GM12878 (cell line): ENCODE data around the gene KRTAP2-4. TPM values are rescaled to one million over a fixed set of nuclear protein-coding genes. Genes with fewer than 3 reads are reported as not detected.

Experiments used
- E2F8 ChIP-seq: fragments of 450-650 bp; IDR thresholded peaks from 2 replicates; pipeline ENCODE4 v1.6.1; 2018; ENCODE audit warnings: mild to moderate bottlenecking, low read depth, moderate library complexity; ENCODE audit not compliant: partially characterized antibody
- KAT2A ChIP-seq: conservative IDR thresholded peaks from 2 replicates; pipeline ENCODE4 v1.6.1; 2011; ENCODE audit warnings: low read depth, low read length; ENCODE audit not compliant: control insufficient read depth
- SMC3 ChIP-seq: IDR thresholded peaks from 2 replicates; pipeline ENCODE4 v1.6.1; 2011; ENCODE audit warnings: low read length, improper control_type of control experiment, borderline replicate concordance
- polyA plus RNA-seq, 11 experiments: library from polyadenylated mRNA; depleted of rRNA in 4 of 11; unstranded in 6 of 11; stranded (reverse) in 5 of 11; fragments of >200 nt; fragmentation: Nextera tagmentation in 4 of 11; fragmentation: Illumina TruSeq in 1 of 11; extraction: Ambion mirVana in 4 of 11; extraction: Trizol in 1 of 11; gene quantifications; 1 replicate in 1 of 11; 2 replicates in 10 of 11; pipeline versions ENCODE4 v1.2.1 to v1.2.3, GENCODE V29; 2011 to 2016; ENCODE audit warnings: inconsistent platforms in 2 of 11, missing spikeins in 2 of 11, low read depth in 1 of 11
- total RNA-seq, 4 experiments: library from RNA; depleted of rRNA in 3 of 4; stranded (reverse); fragments of >200 nt in 3 of 4; fragmentation: Illumina TruSeq in 1 of 4; extraction: Trizol in 1 of 4; gene quantifications; 2 replicates each; pipeline versions ENCODE4 v1.2.1 to v1.2.3, GENCODE V29; 2013 to 2021
- TF ChIP-seq, protein P1 (sequence below), 3 experiments: IDR thresholded peaks in 2 of 3; conservative IDR thresholded peaks in 1 of 3; 2 replicates each; pipeline ENCODE4 v1.5.1; 2011; ENCODE audit warnings: low read depth in 3 of 3, low read length in 3 of 3, mild to moderate bottlenecking in 3 of 3, control low read depth in 2 of 3, moderate library complexity in 2 of 3, inconsistent platforms in 1 of 3, mixed read lengths in 1 of 3; ENCODE audit not compliant: control insufficient read depth in 2 of 3, insufficient read depth in 1 of 3; ENCODE audit errors: extremely low read depth in 1 of 3
- TF ChIP-seq, protein P2 (sequence below): fragments of 450-650 bp; formaldehyde crosslinking; IDR thresholded peaks from 2 replicates; pipeline ENCODE4 v1.4.0; 2020; ENCODE audit warnings: mild to moderate bottlenecking, moderate library complexity

Gene KRTAP2-4
- total and polyA plus RNA-seq, 10 of the 15 experiments (the other 5 are each of a cell fraction or from before 2014, with no cell fraction given): not detected

GRCh38 chr17:41026715-41027471 is 38.8 kb downstream of the KRTAP2-4 start, which contains the start of gene KRTAP1-5 (continued):
- TF ChIP-seq, protein P1, sequence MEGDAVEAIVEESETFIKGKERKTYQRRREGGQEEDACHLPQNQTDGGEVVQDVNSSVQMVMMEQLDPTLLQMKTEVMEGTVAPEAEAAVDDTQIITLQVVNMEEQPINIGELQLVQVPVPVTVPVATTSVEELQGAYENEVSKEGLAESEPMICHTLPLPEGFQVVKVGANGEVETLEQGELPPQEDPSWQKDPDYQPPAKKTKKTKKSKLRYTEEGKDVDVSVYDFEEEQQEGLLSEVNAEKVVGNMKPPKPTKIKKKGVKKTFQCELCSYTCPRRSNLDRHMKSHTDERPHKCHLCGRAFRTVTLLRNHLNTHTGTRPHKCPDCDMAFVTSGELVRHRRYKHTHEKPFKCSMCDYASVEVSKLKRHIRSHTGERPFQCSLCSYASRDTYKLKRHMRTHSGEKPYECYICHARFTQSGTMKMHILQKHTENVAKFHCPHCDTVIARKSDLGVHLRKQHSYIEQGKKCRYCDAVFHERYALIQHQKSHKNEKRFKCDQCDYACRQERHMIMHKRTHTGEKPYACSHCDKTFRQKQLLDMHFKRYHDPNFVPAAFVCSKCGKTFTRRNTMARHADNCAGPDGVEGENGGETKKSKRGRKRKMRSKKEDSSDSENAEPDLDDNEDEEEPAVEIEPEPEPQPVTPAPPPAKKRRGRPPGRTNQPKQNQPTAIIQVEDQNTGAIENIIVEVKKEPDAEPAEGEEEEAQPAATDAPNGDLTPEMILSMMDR (IDR thresholded peaks at IDR 0.05 in 2 of 3, conservative IDR thresholded peaks at IDR 0.05 in 1 of 3; ENCODE audit: control insufficient read depth in 2 of 3, extremely low read depth in 1 of 3, insufficient read depth in 1 of 3, low read depth in 3 of 3, low read length in 3 of 3): no peak
- TF ChIP-seq, protein P2, sequence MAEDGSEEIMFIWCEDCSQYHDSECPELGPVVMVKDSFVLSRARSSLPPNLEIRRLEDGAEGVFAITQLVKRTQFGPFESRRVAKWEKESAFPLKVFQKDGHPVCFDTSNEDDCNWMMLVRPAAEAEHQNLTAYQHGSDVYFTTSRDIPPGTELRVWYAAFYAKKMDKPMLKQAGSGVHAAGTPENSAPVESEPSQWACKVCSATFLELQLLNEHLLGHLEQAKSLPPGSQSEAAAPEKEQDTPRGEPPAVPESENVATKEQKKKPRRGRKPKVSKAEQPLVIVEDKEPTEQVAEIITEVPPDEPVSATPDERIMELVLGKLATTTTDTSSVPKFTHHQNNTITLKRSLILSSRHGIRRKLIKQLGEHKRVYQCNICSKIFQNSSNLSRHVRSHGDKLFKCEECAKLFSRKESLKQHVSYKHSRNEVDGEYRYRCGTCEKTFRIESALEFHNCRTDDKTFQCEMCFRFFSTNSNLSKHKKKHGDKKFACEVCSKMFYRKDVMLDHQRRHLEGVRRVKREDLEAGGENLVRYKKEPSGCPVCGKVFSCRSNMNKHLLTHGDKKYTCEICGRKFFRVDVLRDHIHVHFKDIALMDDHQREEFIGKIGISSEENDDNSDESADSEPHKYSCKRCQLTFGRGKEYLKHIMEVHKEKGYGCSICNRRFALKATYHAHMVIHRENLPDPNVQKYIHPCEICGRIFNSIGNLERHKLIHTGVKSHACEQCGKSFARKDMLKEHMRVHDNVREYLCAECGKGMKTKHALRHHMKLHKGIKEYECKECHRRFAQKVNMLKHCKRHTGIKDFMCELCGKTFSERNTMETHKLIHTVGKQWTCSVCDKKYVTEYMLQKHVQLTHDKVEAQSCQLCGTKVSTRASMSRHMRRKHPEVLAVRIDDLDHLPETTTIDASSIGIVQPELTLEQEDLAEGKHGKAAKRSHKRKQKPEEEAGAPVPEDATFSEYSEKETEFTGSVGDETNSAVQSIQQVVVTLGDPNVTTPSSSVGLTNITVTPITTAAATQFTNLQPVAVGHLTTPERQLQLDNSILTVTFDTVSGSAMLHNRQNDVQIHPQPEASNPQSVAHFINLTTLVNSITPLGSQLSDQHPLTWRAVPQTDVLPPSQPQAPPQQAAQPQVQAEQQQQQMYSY: no peak
- TF ChIP-seq SMC3 (no peak), KAT2A (no peak), E2F8 (no peak)
